Testis (tissue), 2 donors: ENCODE measurements around the gene RHOT1.

Experiments
- CTCF ChIP-seq, 3 experiments: fragments of 450-650 bp in 2 of 3; fragments of 200-600 bp in 1 of 3; sonication (generic) in 1 of 3; IDR thresholded peaks; one replicate each; pipeline ENCODE4 v1.5.1; 2016 to 2019; ENCODE audit warnings: antibody characterized with exemption in 3 of 3, mild to moderate bottlenecking in 2 of 3, moderate library complexity in 1 of 3
- POLR2A ChIP-seq: fragments of 450-650 bp; IDR thresholded peaks from one replicate; pipeline ENCODE4 v1.6.1; 2017; ENCODE audit warnings: antibody characterized with exemption, mild to moderate bottlenecking, moderate library complexity

GRCh38 chr17:32264140-32264799 lies 122.0 kb downstream of the RHOT1 start:
- TF ChIP-seq CTCF (IDR thresholded peaks at IDR 0.05), result no peak
- TF ChIP-seq POLR2A, result no peak
